Measurements from ENCODE around the gene NFYB. TPM values are rescaled to one million over a fixed set of nuclear protein-coding genes. Genes with fewer than 3 reads are reported as not detected.

The NFYB gene
- total and polyA plus RNA-seq, 9 of the 15 experiments (the other 6 are each of a cell fraction or from before 2014, with no cell fraction given) = 14.5 to 51.5 (median 32.3) TPM

GRCh38 chr12:104137902-104138796 lies at the start of gene NFYB (continued):
- no peak for TF ChIP-seq CHD4 (IDR thresholded peaks at IDR 0.05; ENCODE audit: insufficient read depth, insufficient replicate concordance, low read depth, low read length, poor library complexity, severe bottlenecking)
- no peak for TF ChIP-seq ZZZ3 (IDR thresholded peaks at IDR 0.05)
- no peak for TF ChIP-seq HNRNPK (IDR thresholded peaks at IDR 0.05; ENCODE audit: low read depth, low read length, poor library complexity, severe bottlenecking)
- no peak for TF ChIP-seq KDM2B (CRISPR knock-in tag; IDR thresholded peaks at IDR 0.05)
- no peak for TF ChIP-seq ZNF507 (tag; conservative IDR thresholded peaks at IDR 0.05)
- TF ChIP-seq ZNF785 (CRISPR knock-in tag; IDR thresholded peaks at IDR 0.05) = no peak
- no peak for TF ChIP-seq SNAPC5 (CRISPR knock-in tag; IDR thresholded peaks at IDR 0.05)
- TF ChIP-seq LCOR (CRISPR knock-in tag; IDR thresholded peaks at IDR 0.05) = 0 out of 2 replicates have a peak, but pooled peaks have one; percentile 56
- TF ChIP-seq FOXM1 (IDR thresholded peaks at IDR 0.05; ENCODE audit: low read depth) = peak; percentile 38; the same call in 1 of the 2 replicates
- no peak for TF ChIP-seq FOXM1 (CRISPR knock-in tag; IDR thresholded peaks at IDR 0.05; ENCODE audit: low read depth)
- TF ChIP-seq EGR1 (conservative IDR thresholded peaks at IDR 0.05) = no peak
- peak; percentile 84 for TF ChIP-seq ZNF592 (IDR thresholded peaks at IDR 0.05)
- TF ChIP-seq UBTF (IDR thresholded peaks at IDR 0.05; ENCODE audit: borderline replicate concordance in 1 of 2, low read depth in 2 of 2, low read length in 2 of 2) = peak; percentile 16 to 70; a peak in 3 of 4 replicates
- no peak for TF ChIP-seq ZC3H8 (IDR thresholded peaks at IDR 0.05)
- TF ChIP-seq DNMT1 (IDR thresholded peaks at IDR 0.05) = no peak
- no peak for TF ChIP-seq CBX5 (IDR thresholded peaks at IDR 0.05; ENCODE audit: borderline replicate concordance, low read depth)
- TF ChIP-seq MXD1 (CRISPR knock-in tag; IDR thresholded peaks at IDR 0.05; ENCODE audit: borderline replicate concordance, poor library complexity, severe bottlenecking) = no peak
- no peak for TF ChIP-seq MTA3 (IDR thresholded peaks at IDR 0.05; ENCODE audit: borderline replicate concordance)

Data from K562 (cell line).